Stimulated activated CD4-positive, alpha-beta T cell treated with anti-CD3 and anti-CD28 coated beads, TNF-alpha, amount 100 ng/mL, for 24 hours (primary cell): ENCODE measurements around the gene SELENOI.
A peak's percentile ranks its signal among the peaks of the same experiment; 100 is the strongest.
"Not testable (repeated sequence)": the region's sequence is repeated elsewhere in the genome, so short reads cannot be mapped to it uniquely, and the experiment has no call there.

Experiments
- DNase-seq, 3 experiments: peaks; one replicate each; pipeline ENCODE4 v3.0.0-alpha.2; 2020; ENCODE audit warnings: low read depth in 3 of 3

Gene SELENOI

DNA sequence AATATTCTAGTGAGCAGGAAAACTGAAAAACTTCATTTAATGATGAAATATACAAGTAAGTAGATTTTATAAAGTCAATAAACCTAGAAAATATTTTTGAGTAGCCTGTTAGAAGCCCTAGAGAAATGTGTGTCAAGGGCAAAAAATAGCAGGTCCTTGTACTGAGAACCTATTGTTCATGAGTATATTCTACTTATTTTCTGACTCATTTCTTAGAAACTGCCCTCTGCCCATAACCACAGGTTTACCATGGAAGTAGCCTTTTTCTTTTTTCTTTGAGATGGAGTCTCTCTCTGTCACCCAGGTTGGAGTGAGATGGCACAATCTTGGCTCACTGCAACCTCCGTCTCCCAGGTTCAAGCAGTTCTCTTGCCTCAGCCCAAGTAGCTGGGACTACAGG lies 19.4 kb upstream of the SELENOI start:
- DNase-seq: no peak

DNA sequence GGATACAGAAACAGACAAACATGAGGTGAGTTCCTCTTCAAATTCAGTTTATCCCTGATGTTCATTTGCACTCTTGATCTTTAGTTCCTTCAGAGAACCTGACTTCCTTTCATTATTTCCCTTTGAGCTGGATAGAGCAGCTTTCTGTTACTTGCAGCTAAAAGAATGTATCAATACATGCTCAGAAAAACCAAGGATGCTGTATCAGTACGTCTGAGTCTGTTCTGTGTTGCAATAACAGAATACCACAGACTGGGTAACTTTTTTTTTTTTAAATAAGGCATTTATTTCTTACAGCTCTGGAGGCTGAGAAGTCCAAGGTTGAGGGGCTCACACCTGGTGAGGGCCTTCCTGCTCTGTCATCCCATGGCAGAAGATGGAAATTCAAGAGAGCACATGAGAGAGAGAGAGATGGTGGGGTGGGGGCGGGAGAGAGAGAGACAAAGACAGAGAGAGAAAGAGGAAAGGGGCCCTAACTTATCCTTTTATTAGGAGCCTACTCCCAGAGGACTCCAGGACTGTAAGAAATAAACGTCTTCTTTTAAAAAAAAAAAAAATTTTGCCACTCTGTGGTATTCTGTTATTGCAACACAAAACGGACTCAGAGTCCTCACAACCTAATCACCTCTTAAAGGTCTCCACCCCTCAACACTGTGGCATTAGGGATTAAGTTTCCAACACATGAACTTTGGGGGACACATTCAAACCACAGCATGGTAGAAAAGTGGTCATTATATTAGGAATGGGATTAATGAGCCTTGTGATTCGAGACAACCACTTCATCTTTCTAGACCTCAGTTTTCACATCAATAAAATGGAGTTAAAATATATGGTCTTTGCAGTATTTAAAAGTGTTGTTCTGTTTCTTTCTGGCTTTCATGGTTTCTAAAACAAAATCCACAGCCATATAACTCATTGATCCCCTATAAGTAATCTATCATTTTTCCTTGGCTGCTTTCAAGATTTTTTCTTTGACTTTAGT lies 18.4 kb upstream of the SELENOI start:
- no peak for DNase-seq

DNA sequence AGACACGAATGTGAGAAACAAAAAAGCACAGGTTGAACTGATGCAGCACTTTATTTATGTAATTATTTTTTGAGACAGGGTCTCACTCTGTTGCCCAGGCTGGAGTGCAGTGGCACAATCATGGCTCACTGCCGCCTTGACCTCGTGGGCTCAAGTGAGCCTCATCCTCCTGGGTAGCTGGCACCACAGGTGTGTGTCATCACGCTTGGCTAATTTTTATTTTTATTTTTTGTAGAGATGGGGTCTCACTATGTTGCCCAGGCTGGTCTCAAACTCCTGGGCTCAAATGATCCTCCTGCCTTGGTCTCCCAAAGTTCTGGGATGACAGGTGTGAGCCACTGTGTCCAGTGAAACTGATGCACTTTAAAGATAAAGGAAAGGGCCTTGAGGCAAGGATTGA lies 16.9 kb upstream of the SELENOI start:
- not testable (repeated sequence) for DNase-seq

DNA sequence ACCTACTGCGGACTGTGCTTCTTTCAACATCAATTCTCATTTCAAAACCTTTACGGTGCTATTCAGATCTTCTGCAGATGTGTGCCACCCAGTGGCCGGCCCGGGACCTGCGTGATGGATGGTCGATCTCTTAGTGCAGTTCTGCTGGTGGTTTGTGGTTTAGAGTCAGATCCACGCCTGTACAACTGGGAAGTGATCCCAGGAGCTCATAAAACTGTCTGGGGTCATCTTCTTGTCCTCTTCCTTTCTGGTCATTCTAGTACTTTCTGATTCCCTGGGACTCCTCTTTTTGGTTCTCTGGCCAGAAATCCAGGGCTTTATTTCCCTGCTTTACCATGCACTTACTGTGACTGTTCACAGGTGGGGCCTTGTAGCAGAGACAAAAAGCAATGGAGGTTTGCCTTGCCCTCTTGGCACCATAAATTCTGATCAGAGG lies 15.8 kb upstream of the SELENOI start:
- DNase-seq: peak; percentile 62 to 83 (median 62)

DNA sequence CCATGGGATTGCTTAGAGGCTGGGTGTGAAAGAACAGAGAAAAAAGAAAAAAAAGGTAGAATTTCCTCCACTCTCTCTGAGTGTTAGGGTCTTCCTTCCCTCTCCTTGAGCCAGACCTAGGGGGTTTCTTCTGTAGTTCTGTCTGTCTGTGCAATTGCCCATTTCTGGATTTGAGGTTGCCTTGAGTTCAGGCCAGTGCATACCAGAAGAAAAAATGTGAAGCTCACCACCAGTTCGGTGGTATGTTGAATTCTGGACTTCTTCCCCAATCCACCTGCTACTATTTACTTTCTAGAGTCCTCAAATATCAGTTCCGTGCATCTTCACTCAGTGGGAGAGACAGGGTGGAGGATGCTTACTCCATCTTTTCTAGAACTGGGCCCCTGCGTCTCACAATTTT lies 15.3 kb upstream of the SELENOI start:
- no peak for DNase-seq

DNA sequence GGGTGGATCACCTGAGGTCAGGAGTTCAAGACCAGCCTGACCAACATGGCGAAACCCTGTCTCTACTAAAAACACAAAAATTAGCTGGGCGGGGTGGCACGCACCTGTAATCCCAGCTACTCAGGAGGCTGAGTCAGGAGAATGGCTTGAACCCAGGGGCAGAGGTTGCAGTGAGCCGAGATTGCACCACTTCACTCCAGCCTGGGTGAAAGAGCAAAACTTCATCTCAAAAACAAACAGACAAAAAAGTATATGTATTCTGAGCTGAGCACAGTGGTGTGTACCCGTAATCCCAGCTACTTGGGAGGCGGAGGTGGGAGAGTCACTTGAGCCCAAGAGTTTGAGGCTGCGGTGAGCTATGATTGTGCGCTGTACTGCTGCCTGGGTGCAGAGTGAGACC lies 14.6 kb upstream of the SELENOI start:
- not testable (repeated sequence) for DNase-seq

DNA sequence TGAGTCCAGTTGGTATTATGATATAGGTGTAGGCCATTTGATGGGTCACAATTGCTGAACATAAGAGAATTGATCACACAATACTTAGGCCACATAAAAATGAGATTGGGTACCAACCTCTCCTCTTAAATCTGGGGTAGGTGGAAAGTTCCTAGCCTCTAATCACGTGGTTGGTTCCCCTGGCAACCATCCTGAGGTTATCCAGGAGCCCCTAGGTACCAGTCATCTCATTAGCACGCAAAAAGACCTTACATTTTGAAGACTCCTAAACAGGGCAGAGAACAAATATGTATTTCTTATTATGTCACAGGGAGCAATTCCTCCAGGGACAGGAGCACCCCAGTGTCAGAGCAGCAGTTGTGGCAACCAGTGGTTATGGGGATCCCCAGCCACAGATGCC lies 12.7 kb upstream of the SELENOI start:
- no peak for DNase-seq

DNA sequence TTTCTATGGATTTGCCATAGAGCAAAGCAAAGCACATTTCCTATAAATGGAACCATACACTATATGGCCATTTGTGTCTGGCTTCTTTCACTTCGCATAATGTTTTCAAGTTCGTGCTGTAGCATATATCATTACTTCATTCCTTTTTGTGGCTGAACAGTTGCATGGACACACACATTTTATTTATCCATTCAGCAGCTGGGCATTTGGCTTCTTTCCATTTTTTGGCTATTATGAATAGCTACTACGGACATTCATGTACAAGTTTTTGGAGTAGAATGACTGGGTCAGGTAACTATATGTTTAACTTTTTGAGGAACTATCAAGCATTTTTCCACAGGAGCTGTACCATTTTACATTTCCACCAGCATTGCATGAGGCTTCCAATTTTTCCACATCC lies 10.7 kb upstream of the SELENOI start:
- no peak for DNase-seq

DNA sequence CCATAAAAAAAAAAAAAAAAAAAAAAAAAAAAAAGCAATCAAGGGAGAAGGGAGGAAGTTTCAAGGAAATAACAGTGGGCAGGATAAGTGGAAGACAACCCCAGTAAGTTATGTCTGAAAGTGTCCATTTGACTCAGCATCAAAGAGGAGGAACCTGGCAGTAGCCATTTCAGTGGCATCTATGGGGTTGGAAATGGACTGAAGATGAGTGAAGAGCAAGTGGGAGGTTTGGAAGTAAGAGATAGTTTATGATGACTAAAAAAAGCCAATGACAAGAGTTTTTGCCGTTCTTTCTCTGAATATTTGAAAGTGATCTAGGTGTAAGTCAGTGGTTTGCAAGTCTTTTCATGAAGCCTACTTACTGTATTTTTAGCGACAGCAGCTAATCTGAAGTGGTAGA lies 9.2 kb upstream of the SELENOI start:
- DNase-seq: no peak

DNA sequence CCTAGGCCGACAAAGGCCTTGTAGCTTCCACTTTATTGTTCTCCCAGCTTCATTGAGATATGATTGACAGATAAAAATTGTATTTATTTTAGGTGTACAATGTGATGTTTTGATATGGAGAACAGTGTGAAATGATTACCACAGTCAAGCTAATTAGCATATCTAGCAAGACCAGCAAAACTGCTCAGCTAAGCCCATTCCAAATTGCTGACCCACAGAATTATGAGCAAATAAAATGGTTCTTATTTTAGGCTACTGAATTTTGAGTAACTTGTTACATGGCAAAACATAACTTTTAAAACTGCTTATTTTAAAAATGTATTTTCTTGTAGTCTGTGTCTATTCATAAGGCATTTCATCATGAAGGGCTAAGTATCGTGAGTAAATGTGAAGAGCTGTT lies 8.6 kb upstream of the SELENOI start:
- DNase-seq: no peak

DNA sequence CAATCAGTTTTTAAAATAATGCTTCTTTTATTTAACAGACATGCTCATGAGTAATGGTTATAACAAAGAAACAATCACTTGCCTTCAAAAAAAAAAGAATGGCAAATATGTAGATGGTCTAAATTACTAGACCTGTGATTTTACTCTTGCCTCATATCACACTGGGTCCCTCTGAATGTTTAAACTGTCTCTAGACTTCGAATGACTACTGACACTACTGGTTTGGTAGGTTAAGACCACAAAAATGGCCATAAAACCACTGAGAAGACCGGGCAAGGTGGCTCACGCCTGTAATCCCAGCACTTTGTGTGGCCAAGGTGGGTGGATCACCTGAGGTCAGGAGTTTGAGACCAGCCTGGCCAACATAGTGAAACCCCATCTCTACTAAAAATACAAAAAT lies 5.1 kb upstream of the SELENOI start:
- no peak for DNase-seq

DNA sequence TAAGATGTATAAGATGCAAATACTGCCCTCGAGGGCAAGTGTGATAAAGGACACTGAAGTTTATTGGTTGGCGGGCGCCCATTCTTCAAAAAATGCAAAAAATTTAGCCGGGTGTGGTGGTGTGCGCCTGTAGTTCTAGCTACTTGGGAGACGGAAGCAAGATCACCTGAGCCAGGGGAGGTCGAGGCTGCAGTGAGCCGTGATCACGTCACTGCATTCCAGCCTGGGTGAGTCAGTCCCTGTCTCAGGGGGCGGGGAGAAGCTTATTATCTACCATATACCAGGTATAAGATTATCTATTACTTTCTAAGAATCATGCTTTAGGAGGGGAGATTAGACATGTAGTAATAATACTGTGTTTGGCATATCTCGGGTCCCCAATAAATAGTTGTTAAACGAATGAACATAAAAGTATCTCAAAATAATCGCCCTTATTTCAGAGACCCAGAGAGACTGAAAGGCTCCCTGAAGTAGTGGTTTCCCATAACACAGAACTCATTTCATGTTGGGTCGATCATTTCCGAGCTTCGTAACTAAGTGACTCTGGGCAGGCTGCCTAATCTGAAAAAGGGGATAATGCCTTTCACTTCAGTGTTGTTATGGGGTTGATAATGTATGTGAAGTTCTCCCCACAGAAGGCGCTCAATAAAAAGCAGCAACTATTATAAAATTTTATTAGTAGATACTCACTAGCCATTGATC lies 1.2 kb upstream of the SELENOI start:
- peak in 1 of 3 experiments; percentile 16 for DNase-seq

DNA sequence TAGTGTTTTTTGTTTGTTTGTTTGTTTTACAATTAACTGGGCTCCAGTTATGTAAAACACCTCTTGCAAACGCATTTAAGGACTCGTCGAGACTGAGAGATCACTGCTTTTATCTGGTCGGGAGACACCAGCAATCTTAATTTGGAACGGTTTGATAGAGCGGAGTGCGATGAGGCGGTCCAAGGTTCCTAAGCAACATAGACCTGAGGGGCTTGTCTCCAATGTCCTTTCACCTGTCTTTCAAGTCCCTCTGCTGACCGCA lies 729 bp upstream of the SELENOI start:
- no peak for DNase-seq

DNA sequence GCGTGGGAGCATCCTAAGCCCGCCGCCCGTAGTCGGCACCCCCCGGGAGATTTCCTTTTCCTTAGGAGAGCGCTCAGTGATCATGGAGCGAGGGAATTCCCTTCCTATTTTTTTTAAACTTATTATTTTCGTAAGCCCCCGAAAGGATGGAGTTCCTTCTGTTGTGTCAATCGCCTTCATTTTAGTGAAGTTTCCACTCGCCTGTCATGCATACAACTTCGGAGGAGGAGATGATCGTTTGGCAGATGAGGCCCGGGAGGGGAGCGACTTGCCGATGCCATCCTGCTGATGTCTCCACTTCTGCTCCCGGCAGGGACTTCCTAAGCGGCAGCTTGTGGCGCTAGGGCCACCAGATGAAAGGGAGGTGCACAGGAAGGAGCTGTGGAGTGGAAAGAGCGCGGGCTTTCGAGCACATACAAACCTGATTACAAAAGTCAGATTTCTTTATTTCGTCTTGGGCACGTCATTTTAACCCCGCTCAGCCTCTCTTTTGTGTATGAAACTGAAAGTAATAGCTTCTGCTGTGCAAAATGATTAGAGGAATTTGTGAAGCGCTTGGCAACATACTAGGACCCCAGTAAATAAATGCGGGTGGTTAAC lies 611 bp downstream of the SELENOI start, which contains the start of gene ADGRF3:
Gene ADGRF3, minus strand, starts transcription at position 336 of the 600 bp plus-strand sequence. CDS start 555 bp downstream, outside the sequence.
- DNase-seq: peak; percentile 14 to 61 (median 45)

DNA sequence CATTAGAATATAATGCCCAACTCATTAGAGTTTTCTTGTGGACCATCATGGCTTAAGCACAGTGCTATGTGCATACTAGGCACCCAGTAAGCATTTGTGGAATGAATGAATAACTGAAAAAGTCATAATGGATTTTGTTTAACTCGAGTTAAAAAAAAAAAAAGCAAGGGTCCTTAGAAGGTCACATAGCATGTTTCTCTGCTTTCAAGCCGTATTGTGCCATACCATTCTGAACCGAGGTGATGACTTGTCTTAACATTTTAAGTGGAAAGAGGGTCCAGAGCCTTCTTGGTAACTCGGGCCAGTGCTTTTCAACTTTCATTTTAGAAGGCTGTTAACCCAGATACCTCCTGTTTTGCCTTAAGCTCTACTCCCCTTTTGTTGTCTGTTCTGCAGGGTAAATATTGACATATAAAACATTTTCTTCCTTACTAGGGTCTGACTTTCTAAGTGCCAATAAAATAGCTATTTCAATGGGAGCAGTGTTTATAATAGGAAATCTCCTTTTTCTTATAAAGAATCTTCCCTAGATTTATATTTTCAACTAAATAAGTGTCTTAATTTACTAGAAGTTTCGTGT lies 1.4 kb downstream of the SELENOI start:
- DNase-seq: no peak

DNA sequence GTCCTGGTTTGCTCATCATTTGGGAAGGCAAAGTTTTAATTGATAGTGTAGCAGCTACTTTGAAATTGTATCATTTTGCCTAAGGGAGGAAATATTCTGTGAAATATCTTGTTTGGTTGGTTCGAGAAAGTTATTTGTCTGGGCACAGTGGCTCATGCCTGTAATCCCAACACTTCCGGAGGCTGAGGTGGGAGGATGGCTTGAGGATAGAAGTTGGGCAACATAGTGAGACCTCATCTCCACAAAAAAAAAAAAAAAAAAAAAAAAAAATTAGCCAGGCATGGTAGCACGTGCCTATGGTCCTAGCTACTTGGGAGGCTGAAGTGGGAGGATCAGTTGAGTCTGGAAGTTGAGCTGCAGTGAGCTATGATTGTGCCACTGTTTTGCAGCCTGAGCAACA lies 3.7 kb downstream of the SELENOI start:
- no peak for DNase-seq

DNA sequence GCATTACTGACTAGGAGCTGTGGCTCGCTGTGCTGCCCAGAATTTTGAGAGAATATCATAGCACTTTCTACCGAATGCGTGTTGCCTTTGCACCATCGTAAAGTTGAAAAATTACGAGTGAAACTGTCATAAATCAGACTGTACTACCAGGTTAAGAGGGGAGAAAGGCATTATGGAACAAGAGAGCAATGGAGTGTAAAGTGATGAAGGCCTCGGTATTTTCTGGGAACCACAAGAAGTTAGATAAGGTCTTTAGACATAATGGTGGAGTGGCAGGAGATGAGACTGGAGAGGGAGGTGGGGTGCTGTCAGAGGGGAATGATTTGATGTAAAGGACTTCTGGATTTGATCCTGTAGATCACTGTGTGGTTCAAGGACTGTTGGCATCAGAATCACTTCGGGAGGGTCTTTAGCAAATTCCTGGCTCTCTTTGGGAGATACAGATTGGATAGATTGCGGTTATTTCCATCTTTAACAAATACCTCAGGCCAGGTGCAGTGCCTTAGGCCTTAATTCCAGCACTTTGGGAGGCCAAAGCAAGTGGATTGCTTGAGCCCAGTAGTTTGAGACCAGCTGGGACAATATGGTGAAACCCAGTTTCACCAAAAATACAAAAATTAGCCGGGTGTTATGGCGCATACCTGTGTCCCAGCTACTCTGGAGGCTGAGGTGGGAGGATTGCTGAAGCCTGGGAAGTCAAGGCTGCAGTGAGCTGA lies 5.6 kb downstream of the SELENOI start:
- DNase-seq: no peak

DNA sequence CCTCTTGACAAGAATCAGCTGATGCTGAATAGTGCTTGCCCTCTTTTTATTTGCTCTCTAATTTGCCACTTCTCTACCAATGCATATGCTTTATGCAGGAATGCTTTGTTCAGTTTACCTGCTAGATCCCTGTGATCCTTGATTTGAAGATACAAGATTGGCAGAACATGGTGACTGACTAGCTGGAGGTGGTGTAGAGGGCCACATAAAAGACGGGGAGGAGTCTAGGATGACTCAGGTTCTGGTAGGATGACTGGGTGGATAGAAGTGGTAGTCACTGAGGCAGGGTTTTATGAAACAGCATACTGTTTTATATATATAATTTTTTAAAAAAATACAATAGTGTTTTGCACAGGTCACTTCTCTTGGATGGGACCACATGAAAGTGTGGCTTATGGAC lies 6.9 kb downstream of the SELENOI start:
- DNase-seq: no peak

DNA sequence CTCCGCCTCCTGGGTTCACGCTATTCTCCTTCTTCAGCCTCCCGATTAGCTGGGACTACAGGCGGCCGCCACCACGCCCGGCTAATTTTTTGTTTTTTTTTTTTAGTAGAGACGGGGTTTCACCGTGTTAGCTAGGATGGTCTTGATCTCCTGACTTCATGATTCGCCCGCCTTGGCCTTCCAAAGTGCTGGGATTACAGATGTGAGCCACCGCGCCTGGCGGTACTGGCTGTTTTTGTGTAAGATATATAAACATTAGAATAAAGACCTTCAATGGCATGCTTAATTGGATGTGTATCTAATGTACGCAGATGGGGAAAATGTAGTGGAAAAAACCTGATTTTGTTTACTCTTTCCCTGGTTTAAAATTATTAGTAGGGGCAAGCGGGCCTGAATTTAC lies 8.5 kb downstream of the SELENOI start:
- DNase-seq: not testable (repeated sequence)

DNA sequence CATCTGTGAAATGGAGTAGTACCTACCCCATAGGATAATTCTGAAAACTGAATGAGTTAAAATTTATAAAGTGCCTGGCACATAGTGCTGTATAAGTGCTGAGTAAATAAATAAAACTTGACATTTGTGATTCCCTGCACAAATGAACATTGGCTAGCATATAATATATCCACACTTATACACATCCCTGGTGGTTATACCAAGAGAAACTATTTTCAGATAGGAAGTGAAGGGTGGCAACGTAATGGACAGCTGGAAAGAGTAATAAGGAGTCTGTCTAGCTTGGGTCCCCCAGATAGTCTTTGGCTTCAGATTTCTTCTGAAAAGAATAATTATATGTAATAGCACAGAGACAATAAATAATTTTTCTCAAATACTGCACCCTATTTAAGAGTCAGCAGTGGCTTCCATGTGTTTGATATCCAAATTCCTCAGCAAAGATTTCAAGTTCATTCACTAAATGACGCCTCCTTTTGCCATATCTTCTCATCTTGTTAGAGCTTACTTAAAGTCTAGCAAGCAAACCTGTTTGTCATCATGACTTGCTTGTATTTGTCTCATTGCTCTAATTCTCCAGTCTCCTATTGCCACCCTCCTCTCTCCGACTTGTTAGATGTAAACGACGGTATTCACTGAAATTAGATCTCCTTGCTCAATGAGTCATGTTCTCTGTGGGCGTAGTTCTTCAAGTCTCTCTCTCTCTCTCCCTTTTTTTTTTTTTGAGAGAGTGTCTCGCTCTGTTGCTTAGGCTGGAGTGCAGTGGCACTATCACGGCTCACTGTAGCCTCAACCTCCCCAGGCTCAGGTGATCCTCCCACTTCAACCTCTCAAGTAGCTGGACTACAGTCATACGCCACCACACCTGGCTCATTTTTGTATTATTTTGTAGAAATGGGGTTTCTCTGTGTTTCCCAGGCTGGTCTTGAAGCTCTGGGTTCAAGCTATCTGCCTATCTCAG lies 9.4 kb downstream of the SELENOI start:
- no peak for DNase-seq
